ENCODE data around the gene BIRC5. TPM values are rescaled to one million over a fixed set of nuclear protein-coding genes. Genes with fewer than 3 reads are reported as not detected.

Gene BIRC5
- total RNA-seq, 1 donor: 31.8 TPM

DNA sequence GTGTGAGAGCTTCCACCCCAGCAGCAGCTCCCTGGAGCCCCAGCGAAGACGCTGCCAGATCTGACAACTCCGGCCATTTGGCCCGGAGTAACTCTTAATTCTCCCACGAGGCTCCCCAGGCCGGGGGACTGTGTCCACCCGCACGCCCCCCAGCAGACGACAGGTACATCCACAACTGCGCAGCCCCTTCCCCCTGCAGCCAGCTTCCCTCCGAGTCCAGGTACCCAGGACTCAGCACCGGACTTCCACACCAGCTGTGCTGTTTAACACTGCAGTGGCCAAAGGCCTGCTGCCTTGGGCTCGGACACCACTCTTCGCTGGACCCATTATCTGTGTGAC lies 38.4 kb upstream of the BIRC5 start:
- no peak overlapping the region for H3K4me3 ChIP-seq (ENCODE audit: low read depth, low read length)
- TF ChIP-seq, protein P1, sequence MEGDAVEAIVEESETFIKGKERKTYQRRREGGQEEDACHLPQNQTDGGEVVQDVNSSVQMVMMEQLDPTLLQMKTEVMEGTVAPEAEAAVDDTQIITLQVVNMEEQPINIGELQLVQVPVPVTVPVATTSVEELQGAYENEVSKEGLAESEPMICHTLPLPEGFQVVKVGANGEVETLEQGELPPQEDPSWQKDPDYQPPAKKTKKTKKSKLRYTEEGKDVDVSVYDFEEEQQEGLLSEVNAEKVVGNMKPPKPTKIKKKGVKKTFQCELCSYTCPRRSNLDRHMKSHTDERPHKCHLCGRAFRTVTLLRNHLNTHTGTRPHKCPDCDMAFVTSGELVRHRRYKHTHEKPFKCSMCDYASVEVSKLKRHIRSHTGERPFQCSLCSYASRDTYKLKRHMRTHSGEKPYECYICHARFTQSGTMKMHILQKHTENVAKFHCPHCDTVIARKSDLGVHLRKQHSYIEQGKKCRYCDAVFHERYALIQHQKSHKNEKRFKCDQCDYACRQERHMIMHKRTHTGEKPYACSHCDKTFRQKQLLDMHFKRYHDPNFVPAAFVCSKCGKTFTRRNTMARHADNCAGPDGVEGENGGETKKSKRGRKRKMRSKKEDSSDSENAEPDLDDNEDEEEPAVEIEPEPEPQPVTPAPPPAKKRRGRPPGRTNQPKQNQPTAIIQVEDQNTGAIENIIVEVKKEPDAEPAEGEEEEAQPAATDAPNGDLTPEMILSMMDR (IDR thresholded peaks at IDR 0.05; ENCODE audit: insufficient read depth, low read length): no peak
- no peak for DNase-seq (ENCODE audit: low read depth)

DNA sequence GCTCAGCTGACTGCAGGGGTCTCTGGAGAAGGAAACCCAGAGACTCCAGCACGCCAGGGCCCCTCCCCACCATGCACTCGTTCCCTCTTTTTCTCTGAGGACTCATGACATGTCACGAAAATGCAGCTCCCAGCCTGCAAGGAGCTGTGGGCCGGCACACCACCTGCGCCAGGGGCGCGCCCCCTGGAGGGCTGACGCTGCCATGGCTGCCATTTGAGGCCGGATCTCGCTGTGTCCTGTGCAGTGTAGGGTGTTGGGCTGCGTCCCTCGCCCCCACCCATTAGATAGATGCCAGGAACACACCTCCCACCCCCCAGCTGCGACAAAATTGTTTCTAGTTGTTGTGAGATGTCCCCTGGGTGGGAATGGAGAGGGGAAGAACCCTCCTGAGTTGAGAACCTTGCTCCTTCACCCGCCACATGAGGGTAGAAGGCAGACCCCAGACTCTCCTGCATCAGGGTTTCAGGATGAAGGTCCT lies 37.5 kb upstream of the BIRC5 start:
- H3K4me3 ChIP-seq (ENCODE audit: low read depth, low read length): no peak overlapping the region
- DNase-seq (ENCODE audit: low read depth): peak; percentile 49
- TF ChIP-seq, protein P1 (IDR thresholded peaks at IDR 0.05; ENCODE audit: insufficient read depth, low read length): peak; percentile 90

DNA sequence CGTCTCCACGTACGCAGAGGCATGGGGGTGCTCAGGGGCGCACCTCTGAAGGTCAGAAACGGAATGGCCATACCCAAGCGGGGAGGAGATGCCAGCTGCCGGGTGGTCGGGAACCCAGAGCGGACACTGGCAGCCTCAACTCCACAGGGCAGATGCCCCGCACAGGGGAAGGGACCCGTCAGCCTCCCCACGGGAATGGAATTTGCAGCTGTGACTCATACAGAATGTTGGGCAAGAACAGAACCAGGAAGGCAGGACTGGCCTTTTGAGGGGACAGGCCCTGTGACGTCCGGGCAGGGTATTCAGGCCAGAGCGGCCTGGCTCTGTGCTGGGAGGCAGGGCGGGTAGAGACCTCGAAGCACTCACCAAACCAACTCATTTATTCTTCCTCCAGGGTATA lies 34.7 kb upstream of the BIRC5 start:
- H3K4me3 ChIP-seq (ENCODE audit: low read depth, low read length): no peak overlapping the region
- DNase-seq (ENCODE audit: low read depth): no peak
- TF ChIP-seq, protein P1 (IDR thresholded peaks at IDR 0.05; ENCODE audit: insufficient read depth, low read length): no peak

DNA sequence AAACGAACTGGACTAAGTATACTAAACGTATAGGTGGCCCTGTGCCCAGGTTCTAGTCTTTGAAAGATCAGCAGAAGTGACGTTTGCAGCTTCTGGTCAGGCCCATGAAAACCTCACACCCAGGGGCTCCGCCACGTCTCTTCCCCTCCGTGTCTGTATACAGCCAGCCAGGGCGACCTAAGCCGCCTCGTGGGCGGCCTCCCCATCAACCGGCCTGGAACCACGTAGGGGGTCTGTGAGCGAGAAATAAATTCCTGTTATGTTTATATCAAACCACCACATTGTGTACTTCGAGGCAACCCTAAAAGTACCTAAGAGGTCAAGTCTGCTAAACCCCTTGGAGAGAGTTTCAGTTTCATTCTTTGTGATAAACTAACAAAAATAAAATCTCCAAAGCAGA lies 34.0 kb upstream of the BIRC5 start:
- no peak for DNase-seq (ENCODE audit: low read depth)
- TF ChIP-seq, protein P1 (IDR thresholded peaks at IDR 0.05; ENCODE audit: insufficient read depth, low read length): no peak
- H3K4me3 ChIP-seq (ENCODE audit: low read depth, low read length): no peak overlapping the region

DNA sequence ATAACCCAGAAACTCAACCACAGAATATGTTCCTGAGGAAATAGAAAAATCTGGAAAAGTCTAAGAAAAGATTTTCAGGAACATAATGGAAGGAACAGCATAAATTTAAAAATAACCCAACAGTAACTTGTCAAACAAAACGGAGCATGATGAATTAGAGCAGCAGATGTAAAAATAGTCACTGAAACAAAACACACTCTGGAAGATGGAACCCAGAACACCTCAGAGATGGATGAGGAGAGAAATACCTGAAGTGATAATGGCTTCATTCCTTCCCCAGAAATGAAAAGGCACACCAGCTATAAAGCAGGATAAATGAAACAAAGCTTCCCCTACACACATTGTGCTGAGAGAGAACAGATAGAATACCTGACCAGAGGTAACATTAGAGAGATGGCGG lies 33.5 kb upstream of the BIRC5 start:
- TF ChIP-seq, protein P1 (IDR thresholded peaks at IDR 0.05; ENCODE audit: insufficient read depth, low read length): no peak
- no peak overlapping the region for H3K4me3 ChIP-seq (ENCODE audit: low read depth, low read length)
- DNase-seq (ENCODE audit: low read depth): no peak

DNA sequence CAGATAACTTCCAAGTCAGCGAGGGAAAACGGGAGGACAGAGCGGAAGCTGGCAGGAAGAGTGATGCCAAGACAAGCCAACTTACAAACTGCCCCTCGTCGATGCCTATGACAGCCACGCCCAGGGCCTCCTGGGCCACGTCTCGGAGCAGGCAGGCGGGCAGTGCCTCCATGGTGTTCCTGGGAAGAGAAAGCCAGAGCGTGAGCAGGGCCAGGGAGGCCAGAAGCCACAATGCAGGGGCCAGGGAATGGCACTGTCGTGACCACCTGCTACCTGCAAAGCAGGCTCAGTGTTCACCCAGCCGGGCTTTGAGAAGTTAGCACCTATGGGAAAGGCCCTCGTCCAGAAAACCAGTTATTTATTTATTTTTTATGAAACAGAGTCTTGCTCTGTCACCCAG lies 31.5 kb upstream of the BIRC5 start:
- TF ChIP-seq, protein P1 (IDR thresholded peaks at IDR 0.05; ENCODE audit: insufficient read depth, low read length): no peak
- no peak overlapping the region for H3K4me3 ChIP-seq (ENCODE audit: low read depth, low read length)
- DNase-seq (ENCODE audit: low read depth): no peak

DNA sequence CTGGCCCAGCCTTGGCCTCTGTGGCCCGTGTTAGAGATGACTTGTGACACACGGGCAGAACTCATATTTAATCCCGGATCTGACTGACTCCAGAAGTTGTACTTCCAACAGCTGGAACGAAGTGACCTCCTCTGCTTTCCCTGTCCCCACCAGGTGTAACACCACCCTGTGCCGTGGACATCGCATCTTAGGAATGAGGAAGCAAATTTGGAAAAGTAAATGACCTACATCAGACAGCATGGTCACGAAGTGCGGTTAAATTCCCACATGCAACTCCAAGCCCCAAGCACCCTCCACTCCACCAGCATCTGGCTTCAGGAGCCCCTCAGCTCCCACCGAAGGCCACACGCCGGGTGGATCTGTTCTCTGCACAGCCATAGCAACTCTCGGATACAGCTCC lies 30.1 kb upstream of the BIRC5 start:
- no peak for DNase-seq (ENCODE audit: low read depth)
- TF ChIP-seq, protein P1 (IDR thresholded peaks at IDR 0.05; ENCODE audit: insufficient read depth, low read length): no peak
- no peak overlapping the region for H3K4me3 ChIP-seq (ENCODE audit: low read depth, low read length)

All from fibroblast of the aortic adventitia (primary cell).